HG03558 (cell line): ENCODE data around the gene DENND1B.
"Not testable (repeated sequence)": the region's sequence is repeated elsewhere in the genome, so short reads cannot be mapped to it uniquely, and the experiment has no call there.

Source experiments
- ATAC-seq: cut with Tn5 transposase; IDR thresholded peaks from one replicate; pipeline ENCODE4 v1.9.1; 2021; ENCODE audit warnings: moderate number of reproducible peaks; ENCODE audit not compliant: unreplicated experiment; ENCODE audit errors: extremely low read depth

DENND1B gene

GRCh38 chr1:197752652-197753164 is 22.6 kb downstream of the DENND1B start:
- not testable (repeated sequence) for ATAC-seq

GRCh38 chr1:197750366-197750765 is 24.9 kb downstream of the DENND1B start:
- no peak for ATAC-seq

GRCh38 chr1:197745911-197746310 is 29.4 kb downstream of the DENND1B start:
- ATAC-seq = no peak

GRCh38 chr1:197744979-197745378 is 30.3 kb downstream of the DENND1B start:
- no peak for ATAC-seq

GRCh38 chr1:197743578-197743977 is 31.7 kb downstream of the DENND1B start:
- ATAC-seq = no peak

- no peak for ATAC-seq
Measured at GRCh38 chr1:197740992-197741391, 34.3 kb downstream of the DENND1B start.

GRCh38 chr1:197738927-197739326 is 36.4 kb downstream of the DENND1B start:
- ATAC-seq = no peak

- no peak for ATAC-seq
Measured at GRCh38 chr1:197737916-197738315, 37.4 kb downstream of the DENND1B start.

GRCh38 chr1:197736685-197737084 is 38.6 kb downstream of the DENND1B start:
- no peak for ATAC-seq

GRCh38 chr1:197735461-197735860 is 39.8 kb downstream of the DENND1B start:
- ATAC-seq = no peak

- ATAC-seq = no peak
Measured at GRCh38 chr1:197733324-197733723, 42.0 kb downstream of the DENND1B start.

GRCh38 chr1:197732187-197732586 is 43.1 kb downstream of the DENND1B start:
- ATAC-seq = no peak

- no peak for ATAC-seq
Measured at GRCh38 chr1:197731449-197731848, 43.8 kb downstream of the DENND1B start.

- no peak for ATAC-seq
Measured at GRCh38 chr1:197725976-197726375, 49.3 kb downstream of the DENND1B start.

- ATAC-seq = no peak
Measured at GRCh38 chr1:197725044-197725443, 50.2 kb downstream of the DENND1B start.

GRCh38 chr1:197715806-197716205 is 59.5 kb downstream of the DENND1B start:
- ATAC-seq = no peak

GRCh38 chr1:197706601-197707000 is 68.7 kb downstream of the DENND1B start:
- ATAC-seq = no peak

- ATAC-seq = no peak
Measured at GRCh38 chr1:197705941-197706340, 69.3 kb downstream of the DENND1B start.

GRCh38 chr1:197700688-197701087 is 74.6 kb downstream of the DENND1B start:
- not testable (repeated sequence) for ATAC-seq

- no peak for ATAC-seq
Measured at GRCh38 chr1:197696372-197696771, 78.9 kb downstream of the DENND1B start.

GRCh38 chr1:197695961-197696360 is 79.3 kb downstream of the DENND1B start:
- ATAC-seq = no peak

GRCh38 chr1:197692965-197693364 is 82.3 kb downstream of the DENND1B start:
- no peak for ATAC-seq

GRCh38 chr1:197691816-197692215 is 83.5 kb downstream of the DENND1B start:
- ATAC-seq = no peak
